ENCODE results near the gene THBS2. TPM values are rescaled to one million over a fixed set of nuclear protein-coding genes. Genes with fewer than 3 reads are reported as not detected.
A peak's percentile ranks its signal among the peaks of the same experiment; 100 is the strongest.
"Not testable (repeated sequence)": the region's sequence is repeated elsewhere in the genome, so short reads cannot be mapped to it uniquely, and the experiment has no call there.

The THBS2 gene
- total RNA-seq, 1 experiment from 2014 or later, result not detected

DNA sequence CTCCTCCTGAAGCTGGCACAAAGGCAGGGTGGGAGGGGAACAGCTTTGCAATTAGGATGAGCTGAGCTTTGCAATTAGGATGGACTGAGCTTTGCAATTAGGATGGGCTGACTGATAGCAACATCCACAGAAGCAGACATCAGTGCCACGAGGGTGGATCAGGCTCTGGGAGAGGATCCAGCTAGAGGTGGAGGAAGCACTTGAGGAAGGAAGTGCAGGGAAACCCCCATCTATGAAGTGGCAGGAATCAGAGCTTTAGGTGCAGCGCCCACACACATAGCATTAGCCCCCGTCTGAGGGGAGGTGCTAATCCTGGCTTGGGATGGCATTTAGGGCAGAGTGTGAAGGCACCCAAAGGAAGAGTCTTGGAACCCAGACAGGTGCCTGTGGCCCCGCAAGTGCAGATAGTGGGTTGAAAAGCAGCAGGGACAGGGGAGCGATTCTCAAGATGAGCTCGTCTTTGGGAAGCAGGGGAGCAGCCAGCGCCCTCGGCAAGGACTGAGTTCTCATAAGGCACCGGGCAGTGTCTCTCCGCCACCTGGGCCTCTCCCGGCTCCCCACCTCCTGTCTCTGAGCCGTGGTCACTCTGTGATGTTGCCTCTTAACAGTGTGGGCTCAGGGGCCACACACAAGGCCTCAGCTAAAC is 12.0 kb upstream of the THBS2 start:
- no peak for DNase-seq (ENCODE audit: unreplicated experiment)
- no peaks in the 10 kb centered on the region for H3K9me3 Mint-ChIP-seq (ENCODE audit: unreplicated experiment)
- no TSS peak for BruUV-seq (replicated peaks)
- ChIA-PET POLR2A (interaction anchor here (1.4 kb wide), 1 partner anchor 27 kb away, joined by 4 read pairs; no protein-coding TSS in a partner anchor), CTCF (no interaction called here)
- TF ChIP-seq, protein P1, sequence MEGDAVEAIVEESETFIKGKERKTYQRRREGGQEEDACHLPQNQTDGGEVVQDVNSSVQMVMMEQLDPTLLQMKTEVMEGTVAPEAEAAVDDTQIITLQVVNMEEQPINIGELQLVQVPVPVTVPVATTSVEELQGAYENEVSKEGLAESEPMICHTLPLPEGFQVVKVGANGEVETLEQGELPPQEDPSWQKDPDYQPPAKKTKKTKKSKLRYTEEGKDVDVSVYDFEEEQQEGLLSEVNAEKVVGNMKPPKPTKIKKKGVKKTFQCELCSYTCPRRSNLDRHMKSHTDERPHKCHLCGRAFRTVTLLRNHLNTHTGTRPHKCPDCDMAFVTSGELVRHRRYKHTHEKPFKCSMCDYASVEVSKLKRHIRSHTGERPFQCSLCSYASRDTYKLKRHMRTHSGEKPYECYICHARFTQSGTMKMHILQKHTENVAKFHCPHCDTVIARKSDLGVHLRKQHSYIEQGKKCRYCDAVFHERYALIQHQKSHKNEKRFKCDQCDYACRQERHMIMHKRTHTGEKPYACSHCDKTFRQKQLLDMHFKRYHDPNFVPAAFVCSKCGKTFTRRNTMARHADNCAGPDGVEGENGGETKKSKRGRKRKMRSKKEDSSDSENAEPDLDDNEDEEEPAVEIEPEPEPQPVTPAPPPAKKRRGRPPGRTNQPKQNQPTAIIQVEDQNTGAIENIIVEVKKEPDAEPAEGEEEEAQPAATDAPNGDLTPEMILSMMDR (IDR thresholded peaks at IDR 0.05; ENCODE audit: unreplicated experiment), result no peak
- intact Hi-C loops (cut with micrococcal nuclease), result no loop called here
- H3K27ac Mint-ChIP-seq (ENCODE audit: low read depth, unreplicated experiment), result no peak overlapping the region
- peaks cover 19% of the 10 kb centered on the region for H3K4me1 Mint-ChIP-seq (ENCODE audit: insufficient read depth, unreplicated experiment)
- no peaks in the 10 kb centered on the region for H3K36me3 Mint-ChIP-seq (ENCODE audit: insufficient read depth, unreplicated experiment)
- no peak overlapping the region for H3K4me3 Mint-ChIP-seq (ENCODE audit: unreplicated experiment)
- H3K27me3 Mint-ChIP-seq (ENCODE audit: insufficient read depth, unreplicated experiment), result no peaks in the 10 kb centered on the region

DNA sequence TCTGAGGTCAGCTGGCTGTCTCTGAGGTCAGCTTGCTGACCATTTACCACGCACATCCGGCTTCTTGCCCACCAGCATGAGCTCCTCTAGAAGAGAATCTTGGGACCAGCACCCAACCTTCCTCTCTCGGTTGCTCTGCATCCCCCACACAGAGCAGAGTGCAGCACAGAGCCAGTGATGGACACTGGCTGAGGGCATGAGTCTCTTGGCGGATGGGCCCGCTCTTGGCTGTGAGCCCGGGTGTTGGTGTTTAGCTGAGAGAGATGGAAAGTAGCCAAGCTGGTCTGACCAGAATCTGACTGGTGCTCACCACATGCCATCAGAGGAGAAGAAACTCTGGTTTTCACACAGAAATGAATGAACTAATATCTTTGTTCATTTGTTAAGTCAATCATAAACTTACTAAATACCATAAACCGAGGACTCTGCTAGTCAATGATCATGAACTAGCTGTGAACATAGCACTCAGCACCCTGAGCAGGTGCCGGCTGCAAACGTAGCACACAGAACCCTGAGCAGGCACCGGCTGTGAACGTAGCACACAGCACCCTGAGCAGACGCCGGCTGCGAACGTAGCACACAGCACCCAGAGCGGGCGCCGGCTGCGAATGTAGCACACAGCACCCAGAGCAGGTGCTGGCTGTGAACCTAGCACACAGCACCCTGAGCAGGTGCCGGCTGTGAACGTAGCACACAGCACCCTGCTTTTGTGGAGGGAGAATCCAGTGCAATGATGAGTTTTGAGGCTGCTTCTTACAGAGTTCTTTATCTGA is 10.4 kb upstream of the THBS2 start:
- no TSS peak for BruUV-seq (replicated peaks)
- intact Hi-C loops (cut with micrococcal nuclease), result no loop called here
- ChIA-PET CTCF (interaction anchor here (0.6 to 1.0 kb wide), 2 partner anchors 10 to 449 kb away, joined by 3 to 4 read pairs; no protein-coding TSS in a partner anchor), POLR2A (interaction anchor here (0.5 to 1.4 kb wide), 5 partner anchors 12 to 446 kb away, joined by 3 to 4 read pairs (median 3); no protein-coding TSS in a partner anchor)
- Mint-ChIP-seq H3K27ac (ENCODE audit: low read depth, unreplicated experiment) (no peak overlapping the region), H3K27me3 (ENCODE audit: insufficient read depth, unreplicated experiment) (no peaks in the 10 kb centered on the region), H3K9me3 (ENCODE audit: unreplicated experiment) (no peaks in the 10 kb centered on the region), H3K4me3 (ENCODE audit: unreplicated experiment) (no peak overlapping the region), H3K4me1 (ENCODE audit: insufficient read depth, unreplicated experiment) (peaks cover 6% of the 10 kb centered on the region), H3K36me3 (ENCODE audit: insufficient read depth, unreplicated experiment) (no peaks in the 10 kb centered on the region)
- peak; percentile 81 for DNase-seq (ENCODE audit: unreplicated experiment)
- TF ChIP-seq, protein P1 (IDR thresholded peaks at IDR 0.05; ENCODE audit: unreplicated experiment), result no peak

DNA sequence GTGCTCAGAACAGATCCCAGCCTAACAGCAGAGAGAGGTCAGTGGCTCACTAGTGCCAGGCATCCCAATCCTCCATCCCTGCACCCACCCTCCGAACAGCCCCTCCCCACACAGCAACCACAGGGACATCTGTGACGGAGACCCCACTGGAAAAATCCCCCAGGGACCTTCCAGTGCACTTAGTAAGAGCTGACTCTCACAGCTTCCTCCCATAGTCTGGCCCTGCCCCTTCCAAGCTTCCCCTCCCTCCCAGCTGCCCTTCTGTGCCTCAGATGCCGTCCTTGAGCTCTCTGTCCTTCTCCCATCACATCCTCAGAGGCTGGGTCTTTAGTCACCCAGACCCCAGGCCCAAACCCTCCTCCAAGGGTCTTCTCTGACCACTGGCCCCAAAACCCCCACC is 9.7 kb upstream of the THBS2 start:
- Mint-ChIP-seq H3K27ac (ENCODE audit: low read depth, unreplicated experiment) (peak overlapping the region; percentile 33), H3K4me3 (ENCODE audit: unreplicated experiment) (no peak overlapping the region), H3K4me1 (ENCODE audit: insufficient read depth, unreplicated experiment) (peaks cover 6% of the 10 kb centered on the region), H3K27me3 (ENCODE audit: insufficient read depth, unreplicated experiment) (no peaks in the 10 kb centered on the region), H3K36me3 (ENCODE audit: insufficient read depth, unreplicated experiment) (no peaks in the 10 kb centered on the region), H3K9me3 (ENCODE audit: unreplicated experiment) (no peaks in the 10 kb centered on the region)
- intact Hi-C loops (cut with micrococcal nuclease), result no loop called here
- DNase-seq (ENCODE audit: unreplicated experiment), result no peak
- TF ChIP-seq, protein P1 (IDR thresholded peaks at IDR 0.05; ENCODE audit: unreplicated experiment), result no peak
- POLR2A ChIA-PET, result interaction anchor here (0.5 to 0.8 kb wide), 3 partner anchors 11 to 447 kb away, joined by 3 read pairs; no protein-coding TSS in a partner anchor
- CTCF ChIA-PET, result interaction anchor here (0.6 to 1.0 kb wide), 2 partner anchors 9 to 448 kb away, joined by 3 to 4 read pairs; no protein-coding TSS in a partner anchor
- BruUV-seq (replicated peaks), result no TSS peak

DNA sequence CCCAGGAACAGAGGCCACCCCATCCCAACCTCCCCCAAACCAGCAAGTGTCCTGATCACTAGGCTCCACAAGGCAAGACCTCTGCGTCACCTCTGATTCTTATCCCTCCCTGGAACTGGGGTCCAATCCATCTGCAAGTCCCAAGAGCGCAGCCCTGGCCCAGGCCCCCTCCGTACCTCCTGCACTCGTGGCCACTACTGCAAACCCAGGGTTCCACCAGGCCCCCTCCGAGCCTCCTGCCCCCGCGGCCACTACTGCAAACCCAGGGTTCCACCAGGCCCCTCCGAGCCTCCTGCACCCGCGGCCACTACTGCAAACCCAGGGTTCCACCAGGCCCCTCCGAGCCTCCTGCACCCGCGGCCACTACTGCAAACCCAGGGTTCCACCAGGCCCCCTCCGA is 9.0 kb upstream of the THBS2 start:
- H3K27me3 Mint-ChIP-seq (ENCODE audit: insufficient read depth, unreplicated experiment); BruUV-seq (replicated peaks); CTCF ChIA-PET; H3K36me3 Mint-ChIP-seq (ENCODE audit: insufficient read depth, unreplicated experiment); intact Hi-C loops (cut with micrococcal nuclease); H3K4me1 Mint-ChIP-seq (ENCODE audit: insufficient read depth, unreplicated experiment); H3K27ac Mint-ChIP-seq (ENCODE audit: low read depth, unreplicated experiment); H3K9me3 Mint-ChIP-seq (ENCODE audit: unreplicated experiment); H3K4me3 Mint-ChIP-seq (ENCODE audit: unreplicated experiment); DNase-seq (ENCODE audit: unreplicated experiment); POLR2A ChIA-PET: not testable (repeated sequence)
